ENCODE data around the gene AIRE.
A peak's percentile ranks its signal among the peaks of the same experiment; 100 is the strongest.
"Not testable (repeated sequence)": the region's sequence is repeated elsewhere in the genome, so short reads cannot be mapped to it uniquely, and the experiment has no call there.

AIRE gene

DNA sequence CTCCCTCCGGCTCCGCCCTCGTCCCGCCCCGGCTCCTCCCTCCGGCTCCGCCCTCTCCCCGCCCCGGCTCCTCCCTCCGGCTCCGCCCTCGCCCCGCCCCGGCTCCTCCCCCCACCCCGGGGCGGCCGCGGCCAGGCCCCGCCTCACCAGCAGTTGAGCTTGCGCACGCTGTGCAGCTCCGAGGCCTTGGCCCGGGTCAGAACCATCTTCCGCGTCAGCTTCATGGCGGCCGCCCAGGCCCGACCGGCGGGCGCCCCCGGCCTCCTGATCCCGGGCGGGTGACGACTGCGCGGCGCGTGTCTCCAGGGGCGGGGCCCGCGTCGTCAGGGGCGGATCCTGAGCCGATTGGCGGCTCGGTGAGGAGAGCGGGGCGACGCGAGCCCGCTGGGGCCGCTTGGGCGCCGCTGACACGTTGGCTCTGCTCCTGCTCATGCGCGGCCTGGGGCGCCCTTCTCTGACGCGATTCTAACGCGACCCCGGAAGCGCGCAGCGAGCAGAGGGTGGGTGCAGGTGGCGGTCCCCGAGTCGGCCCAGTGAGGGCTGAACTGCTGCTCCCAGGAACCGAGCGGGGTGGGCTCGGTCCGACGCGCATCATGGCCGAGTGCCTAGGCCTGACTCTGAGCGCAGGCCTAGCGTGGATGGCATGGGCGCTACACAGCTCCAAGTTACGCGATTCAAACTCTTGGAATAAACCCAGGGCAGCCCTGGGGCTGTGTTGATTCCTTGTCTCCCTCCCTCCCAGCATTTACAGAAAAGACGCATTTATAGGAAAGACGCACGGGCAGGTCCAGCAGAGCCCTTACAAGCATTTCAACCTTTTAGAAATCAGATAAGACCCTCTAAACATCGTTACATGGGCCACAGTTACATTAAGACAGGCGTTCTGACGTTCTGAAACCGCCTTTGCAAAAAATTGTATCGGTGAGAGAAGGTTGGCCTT is 53.6 kb downstream of the AIRE start, which contains the start of gene CFAP410:
Gene CFAP410, minus strand, starts transcription at position 420 of the 940 bp plus-strand sequence. Its CDS starts 196 bp downstream, at position 224.
- DNase-seq, result peak; percentile 93

DNA sequence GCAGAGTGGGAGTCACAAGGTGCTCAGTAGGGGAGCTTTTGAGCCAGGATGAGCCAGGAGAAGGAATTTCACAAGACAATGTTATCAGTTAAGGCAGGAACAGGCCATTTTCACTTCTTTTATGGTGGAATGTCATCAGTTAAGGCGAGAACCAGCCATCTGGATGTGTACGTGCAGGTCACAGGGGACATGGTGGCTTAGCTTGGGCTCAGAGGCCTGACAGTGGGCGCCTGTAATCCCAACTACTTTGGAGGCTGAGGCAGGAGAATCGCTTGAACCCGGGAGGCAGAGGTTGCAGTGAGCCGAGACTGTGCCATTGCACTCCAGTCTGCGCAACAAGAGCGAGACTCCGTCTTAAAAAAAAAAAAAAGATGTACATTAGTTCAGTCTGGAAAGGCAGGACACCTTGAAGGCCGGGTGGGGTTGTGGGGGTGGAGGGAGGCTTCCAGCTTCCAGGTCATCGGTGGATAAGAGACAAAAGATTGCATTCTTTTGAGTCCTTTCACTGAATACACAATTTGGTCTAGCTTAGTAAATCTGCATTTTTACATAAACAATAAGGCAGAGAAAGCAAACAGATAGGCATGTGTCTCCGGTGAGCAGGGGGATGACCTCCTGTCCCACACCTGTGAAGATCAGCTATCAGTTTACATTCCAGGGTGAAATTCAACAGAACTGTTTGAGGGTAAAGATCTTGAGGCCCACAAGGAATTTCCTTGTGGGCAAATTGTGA is 56.2 kb downstream of the AIRE start:
- DNase-seq, result not testable (repeated sequence)

DNA sequence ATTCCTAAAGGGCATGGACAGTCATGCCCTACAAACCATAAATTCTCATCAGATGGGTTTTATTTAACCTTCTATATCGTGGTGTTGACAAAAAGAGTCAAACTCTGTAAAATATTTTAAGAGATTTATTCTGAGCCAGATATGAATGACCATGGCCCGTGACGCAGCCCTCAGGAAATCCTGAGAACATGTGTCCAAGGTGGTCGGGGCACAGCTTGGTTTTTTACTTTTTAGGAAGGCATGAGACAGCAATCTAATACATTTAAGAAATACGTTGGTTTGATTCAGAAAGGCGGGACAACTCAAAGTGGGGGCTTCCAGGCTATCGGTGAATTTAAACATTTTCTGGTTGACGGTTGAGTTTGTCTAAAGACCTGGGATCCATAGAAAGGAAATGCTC is 57.3 kb downstream of the AIRE start:
- not testable (repeated sequence) for DNase-seq

- no peak for DNase-seq
These were observed 59.0 kb downstream of the AIRE start for GRCh38 chr21:44344541-44345183.

DNA sequence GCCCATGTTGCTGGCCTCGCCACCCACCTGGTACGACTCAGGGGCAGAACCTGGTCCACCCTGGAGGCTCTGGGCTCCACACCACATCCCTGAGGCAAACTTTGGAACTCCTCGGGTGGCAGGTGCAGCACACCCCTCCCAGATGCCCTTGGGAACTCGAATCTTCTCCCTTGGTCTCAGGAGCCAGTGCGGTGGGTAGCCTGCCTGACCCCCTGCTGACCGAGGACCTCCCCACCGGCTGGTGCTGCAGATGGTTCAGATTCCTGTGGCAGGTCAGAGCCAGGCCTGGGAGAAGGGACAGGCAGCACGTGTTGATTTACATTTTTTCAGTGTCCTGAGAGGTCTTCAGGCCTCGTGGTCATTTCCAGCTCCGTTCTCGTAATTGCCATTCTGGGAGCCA is 59.8 kb downstream of the AIRE start:
- DNase-seq, result no peak

- peak; percentile 83 for DNase-seq
These were observed 62.3 kb downstream of the AIRE start for GRCh38 chr21:44347911-44348451.
